ENCODE measurements around the gene PLXNA4. TPM values are rescaled to one million over a fixed set of nuclear protein-coding genes. Genes with fewer than 3 reads are reported as not detected.

Gene PLXNA4
- total and polyA plus RNA-seq, 2 experiments from 2014 or later: 0.08 to 0.80 TPM

DNA sequence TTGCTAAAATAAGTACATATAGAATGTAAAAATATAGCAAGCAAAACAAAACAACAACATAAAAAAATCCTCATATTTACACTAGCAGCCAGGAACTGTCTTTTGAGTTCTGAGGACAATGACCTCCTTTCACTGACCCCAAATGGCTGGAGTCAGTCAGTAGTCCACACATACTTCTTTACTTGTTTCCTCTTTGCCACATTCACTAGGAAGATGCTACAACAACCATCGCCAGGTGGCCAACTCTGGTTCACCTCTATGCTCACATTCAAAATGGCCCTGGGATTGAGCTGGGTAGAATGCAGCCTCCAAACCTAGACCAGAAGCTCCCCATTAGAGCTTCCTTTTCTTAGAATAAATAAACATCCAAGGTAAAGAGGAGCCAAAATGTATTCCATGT is 356.2 kb downstream of the PLXNA4 start:
- no peak overlapping the region for H3K4me3 Mint-ChIP-seq
- Histone ChIP-seq H3K9me2 (ENCODE audit: insufficient read depth) (peaks cover 2% of the 10 kb centered on the region), H2AFZ (no peak overlapping the region), H3K4me2 (no peak overlapping the region), H3F3A (replicated peaks; ENCODE audit: low read depth) (no peaks in the 10 kb centered on the region), H3K27me3 (ENCODE audit: insufficient read depth) (no peaks in the 10 kb centered on the region), H3K36me3 (ENCODE audit: insufficient read depth) (no peaks in the 10 kb centered on the region), H3K27ac (ENCODE audit: low read depth) (no peak overlapping the region), H3K4me1 (ENCODE audit: insufficient read depth) (peaks cover 10% of the 10 kb centered on the region; the same call in 1 of the 2 replicates), H4K20me1 (replicated peaks; ENCODE audit: insufficient read depth) (no peaks in the 10 kb centered on the region), H3K4me3 (no peak overlapping the region), H3K79me2 (replicated peaks; ENCODE audit: insufficient read depth) (no peaks in the 10 kb centered on the region)
- no peak overlapping the region for H3K27ac Mint-ChIP-seq
- no peaks in the 10 kb centered on the region for H3K36me3 Mint-ChIP-seq (ENCODE audit: low read depth)
- TF ChIP-seq EZH2 (IDR thresholded peaks at IDR 0.05; ENCODE audit: low read depth, unreplicated experiment): no peak
- TF ChIP-seq JUNB (IDR thresholded peaks at IDR 0.05; ENCODE audit: unreplicated experiment): no peak
- TF ChIP-seq STAT1 (IDR thresholded peaks at IDR 0.05; ENCODE audit: unreplicated experiment): no peak
- TF ChIP-seq REST (IDR thresholded peaks at IDR 0.05; ENCODE audit: unreplicated experiment): no peak
- no peak for TF ChIP-seq ZNF331 (CRISPR knock-in tag; IDR thresholded peaks at IDR 0.05; ENCODE audit: low read depth)
- TF ChIP-seq, protein P1, sequence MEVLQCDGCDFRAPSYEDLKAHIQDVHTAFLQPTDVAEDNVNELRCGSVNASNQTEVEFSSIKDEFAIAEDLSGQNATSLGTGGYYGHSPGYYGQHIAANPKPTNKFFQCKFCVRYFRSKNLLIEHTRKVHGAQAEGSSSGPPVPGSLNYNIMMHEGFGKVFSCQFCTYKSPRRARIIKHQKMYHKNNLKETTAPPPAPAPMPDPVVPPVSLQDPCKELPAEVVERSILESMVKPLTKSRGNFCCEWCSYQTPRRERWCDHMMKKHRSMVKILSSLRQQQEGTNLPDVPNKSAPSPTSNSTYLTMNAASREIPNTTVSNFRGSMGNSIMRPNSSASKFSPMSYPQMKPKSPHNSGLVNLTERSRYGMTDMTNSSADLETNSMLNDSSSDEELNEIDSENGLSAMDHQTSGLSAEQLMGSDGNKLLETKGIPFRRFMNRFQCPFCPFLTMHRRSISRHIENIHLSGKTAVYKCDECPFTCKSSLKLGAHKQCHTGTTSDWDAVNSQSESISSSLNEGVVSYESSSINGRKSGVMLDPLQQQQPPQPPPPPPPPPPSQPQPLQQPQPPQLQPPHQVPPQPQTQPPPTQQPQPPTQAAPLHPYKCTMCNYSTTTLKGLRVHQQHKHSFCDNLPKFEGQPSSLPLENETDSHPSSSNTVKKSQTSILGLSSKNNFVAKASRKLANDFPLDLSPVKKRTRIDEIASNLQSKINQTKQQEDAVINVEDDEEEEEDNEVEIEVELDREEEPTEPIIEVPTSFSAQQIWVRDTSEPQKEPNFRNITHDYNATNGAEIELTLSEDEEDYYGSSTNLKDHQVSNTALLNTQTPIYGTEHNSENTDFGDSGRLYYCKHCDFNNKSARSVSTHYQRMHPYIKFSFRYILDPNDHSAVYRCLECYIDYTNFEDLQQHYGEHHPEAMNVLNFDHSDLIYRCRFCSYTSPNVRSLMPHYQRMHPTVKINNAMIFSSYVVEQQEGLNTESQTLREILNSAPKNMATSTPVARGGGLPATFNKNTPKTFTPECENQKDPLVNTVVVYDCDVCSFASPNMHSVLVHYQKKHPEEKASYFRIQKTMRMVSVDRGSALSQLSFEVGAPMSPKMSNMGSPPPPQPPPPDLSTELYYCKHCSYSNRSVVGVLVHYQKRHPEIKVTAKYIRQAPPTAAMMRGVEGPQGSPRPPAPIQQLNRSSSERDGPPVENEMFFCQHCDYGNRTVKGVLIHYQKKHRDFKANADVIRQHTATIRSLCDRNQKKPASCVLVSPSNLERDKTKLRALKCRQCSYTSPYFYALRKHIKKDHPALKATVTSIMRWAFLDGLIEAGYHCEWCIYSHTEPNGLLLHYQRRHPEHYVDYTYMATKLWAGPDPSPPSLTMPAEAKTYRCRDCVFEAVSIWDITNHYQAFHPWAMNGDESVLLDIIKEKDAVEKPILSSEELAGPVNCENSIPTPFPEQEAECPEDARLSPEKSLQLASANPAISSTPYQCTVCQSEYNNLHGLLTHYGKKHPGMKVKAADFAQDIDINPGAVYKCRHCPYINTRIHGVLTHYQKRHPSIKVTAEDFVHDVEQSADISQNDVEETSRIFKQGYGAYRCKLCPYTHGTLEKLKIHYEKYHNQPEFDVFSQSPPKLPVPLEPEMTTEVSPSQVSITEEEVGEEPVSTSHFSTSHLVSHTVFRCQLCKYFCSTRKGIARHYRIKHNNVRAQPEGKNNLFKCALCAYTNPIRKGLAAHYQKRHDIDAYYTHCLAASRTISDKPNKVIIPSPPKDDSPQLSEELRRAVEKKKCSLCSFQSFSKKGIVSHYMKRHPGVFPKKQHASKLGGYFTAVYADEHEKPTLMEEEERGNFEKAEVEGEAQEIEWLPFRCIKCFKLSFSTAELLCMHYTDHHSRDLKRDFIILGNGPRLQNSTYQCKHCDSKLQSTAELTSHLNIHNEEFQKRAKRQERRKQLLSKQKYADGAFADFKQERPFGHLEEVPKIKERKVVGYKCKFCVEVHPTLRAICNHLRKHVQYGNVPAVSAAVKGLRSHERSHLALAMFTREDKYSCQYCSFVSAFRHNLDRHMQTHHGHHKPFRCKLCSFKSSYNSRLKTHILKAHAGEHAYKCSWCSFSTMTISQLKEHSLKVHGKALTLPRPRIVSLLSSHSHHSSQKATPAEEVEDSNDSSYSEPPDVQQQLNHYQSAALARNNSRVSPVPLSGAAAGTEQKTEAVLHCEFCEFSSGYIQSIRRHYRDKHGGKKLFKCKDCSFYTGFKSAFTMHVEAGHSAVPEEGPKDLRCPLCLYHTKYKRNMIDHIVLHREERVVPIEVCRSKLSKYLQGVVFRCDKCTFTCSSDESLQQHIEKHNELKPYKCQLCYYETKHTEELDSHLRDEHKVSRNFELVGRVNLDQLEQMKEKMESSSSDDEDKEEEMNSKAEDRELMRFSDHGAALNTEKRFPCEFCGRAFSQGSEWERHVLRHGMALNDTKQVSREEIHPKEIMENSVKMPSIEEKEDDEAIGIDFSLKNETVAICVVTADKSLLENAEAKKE (CRISPR knock-in tag; IDR thresholded peaks at IDR 0.05): no peak
- TF ChIP-seq ETS1 (IDR thresholded peaks at IDR 0.05): no peak
- TF ChIP-seq ZNF114 (CRISPR knock-in tag; IDR thresholded peaks at IDR 0.05): no peak
- peaks cover 20% of the 10 kb centered on the region for H3K4me1 Mint-ChIP-seq
- ATAC-seq (no peak), DNase-seq (ENCODE audit: low spot score) (no peak)
- H3K27me3 Mint-ChIP-seq (ENCODE audit: insufficient read depth, low read depth, poor library complexity): peaks cover 5% of the 10 kb centered on the region
- H3K9me3 Mint-ChIP-seq: no peaks in the 10 kb centered on the region

Measured in GM23338 (cell line).